GM18951 (cell line): Measurements from ENCODE around the gene PSMF1.
"Not testable (repeated sequence)": the region's sequence is repeated elsewhere in the genome, so short reads cannot be mapped to it uniquely, and the experiment has no call there.

Experiments
- POLR2A ChIP-seq: IDR thresholded peaks from 4 replicates; pipeline ENCODE4 v1.6.1; 2011; ENCODE audit warnings: mild to moderate bottlenecking; ENCODE audit not compliant: insufficient read length, insufficient read depth; ENCODE audit errors: extremely low read depth
- in situ Hi-C: fragments of 300-500 bp; cut with MboI; formaldehyde crosslinking; loops from one replicate; pipeline ENCODE4 v1.12.0; 2022; ENCODE audit warnings: low sequenced_read_pairs, mixed read lengths, inconsistent platforms; ENCODE audit not compliant: unreplicated experiment

PSMF1 gene

GRCh38 chr20:1130847-1131246 lies 12.4 kb downstream of the PSMF1 start:
- no peak for TF ChIP-seq POLR2A
- in situ Hi-C loops, result no loop called here

- TF ChIP-seq POLR2A, result no peak
- in situ Hi-C loops, result no loop called here
These were observed 13.0 kb downstream of the PSMF1 start for GRCh38 chr20:1131354-1131753.

GRCh38 chr20:1134355-1134754 lies 16.0 kb downstream of the PSMF1 start:
- in situ Hi-C loops, result no loop called here
- no peak for TF ChIP-seq POLR2A

- in situ Hi-C loops, result no loop called here
- TF ChIP-seq POLR2A, result no peak
These were observed 16.4 kb downstream of the PSMF1 start for GRCh38 chr20:1134836-1135235.

GRCh38 chr20:1137236-1137635 lies 18.8 kb downstream of the PSMF1 start:
- TF ChIP-seq POLR2A, result no peak
- in situ Hi-C loops, result no loop called here

GRCh38 chr20:1144401-1145172 lies 26.2 kb downstream of the PSMF1 start:
- TF ChIP-seq POLR2A, result no peak

GRCh38 chr20:1146957-1147356 lies 28.6 kb downstream of the PSMF1 start:
- in situ Hi-C loops, result no loop called here
- no peak for TF ChIP-seq POLR2A

More at GRCh38 chr20:1144401-1145172, 26.2 kb downstream of the PSMF1 start:
- in situ Hi-C loops, result no loop called here

- in situ Hi-C loops, result not testable (repeated sequence)
These were observed 31.4 kb downstream of the PSMF1 start for GRCh38 chr20:1149812-1150211.

GRCh38 chr20:1150218-1150617 lies 31.8 kb downstream of the PSMF1 start:
- in situ Hi-C loops, result no loop called here
- TF ChIP-seq POLR2A, result no peak

GRCh38 chr20:1150968-1151367 lies 32.6 kb downstream of the PSMF1 start:
- TF ChIP-seq POLR2A, result no peak
- in situ Hi-C loops, result no loop called here

- in situ Hi-C loops, result no loop called here
- no peak for TF ChIP-seq POLR2A
These were observed 35.8 kb downstream of the PSMF1 start for GRCh38 chr20:1154226-1154625.

GRCh38 chr20:1154691-1155090 lies 36.3 kb downstream of the PSMF1 start:
- TF ChIP-seq POLR2A, result no peak
- in situ Hi-C loops, result no loop called here

- no peak for TF ChIP-seq POLR2A
- in situ Hi-C loops, result no loop called here
These were observed 36.9 kb downstream of the PSMF1 start for GRCh38 chr20:1155342-1155741.

- no peak for TF ChIP-seq POLR2A
- in situ Hi-C loops, result no loop called here
These were observed 42.1 kb downstream of the PSMF1 start for GRCh38 chr20:1160496-1160895.

GRCh38 chr20:1160991-1161390 lies 42.6 kb downstream of the PSMF1 start:
- no peak for TF ChIP-seq POLR2A
- in situ Hi-C loops, result no loop called here

- in situ Hi-C loops, result no loop called here
- TF ChIP-seq POLR2A, result no peak
These were observed 44.7 kb downstream of the PSMF1 start for GRCh38 chr20:1163105-1163504.
